ENCODE results near the gene PTPRU. TPM values are rescaled to one million over a fixed set of nuclear protein-coding genes. Genes with fewer than 3 reads are reported as not detected.
"Not testable (repeated sequence)": the region's sequence is repeated elsewhere in the genome, so short reads cannot be mapped to it uniquely, and the experiment has no call there.

PTPRU gene
- total RNA-seq, 1 experiment from 2014 or later, result not detected

GRCh38 chr1:29299446-29299845 is 63.1 kb downstream of the PTPRU start:
- Histone ChIP-seq H3K27me3 (ENCODE audit: low read length) (no peaks in the 10 kb centered on the region), H2AFZ (ENCODE audit: low read length) (no peak overlapping the region)

GRCh38 chr1:29301732-29302131 is 65.4 kb downstream of the PTPRU start:
- H3K9me2 ChIP-seq (replicated peaks; ENCODE audit: insufficient read depth, low read length); H3K9ac ChIP-seq (ENCODE audit: low read length); H3K4me3 ChIP-seq (ENCODE audit: low read length); H3K4me1 ChIP-seq (ENCODE audit: low read length); DNase-seq; H3K9me3 ChIP-seq (ENCODE audit: low read length); H4K20me1 ChIP-seq (ENCODE audit: insufficient read depth, low read depth, low read length); H3K79me2 ChIP-seq (ENCODE audit: low read length); H3K4me2 ChIP-seq (ENCODE audit: low read depth, low read length, poor library complexity, severe bottlenecking); H3K36me3 ChIP-seq (ENCODE audit: insufficient read depth, low read length); H3K27me3 ChIP-seq (ENCODE audit: low read length); H3K27ac ChIP-seq (ENCODE audit: low read length); H2AFZ ChIP-seq (ENCODE audit: low read length): not testable (repeated sequence)

More at GRCh38 chr1:29299446-29299845, 63.1 kb downstream of the PTPRU start:
- no peak overlapping the region for H3K9ac ChIP-seq (ENCODE audit: low read length)
- no peaks in the 10 kb centered on the region for H4K20me1 ChIP-seq (ENCODE audit: insufficient read depth, low read depth, low read length)
- peaks cover 6% of the 10 kb centered on the region; the same call in 1 of the 2 replicates for H3K4me1 ChIP-seq (ENCODE audit: low read length)
- H3K4me3 ChIP-seq (ENCODE audit: low read length), result no peak overlapping the region
- no peak overlapping the region for H3K4me2 ChIP-seq (ENCODE audit: low read depth, low read length, poor library complexity, severe bottlenecking)
- no peaks in the 10 kb centered on the region for H3K9me2 ChIP-seq (replicated peaks; ENCODE audit: insufficient read depth, low read length)
- H3K27ac ChIP-seq (ENCODE audit: low read length), result no peak overlapping the region
- H3K9me3 ChIP-seq (ENCODE audit: low read length), result no peaks in the 10 kb centered on the region
- no peak for DNase-seq
- no peaks in the 10 kb centered on the region for H3K79me2 ChIP-seq (ENCODE audit: low read length)
- no peaks in the 10 kb centered on the region for H3K36me3 ChIP-seq (ENCODE audit: insufficient read depth, low read length)

DNA sequence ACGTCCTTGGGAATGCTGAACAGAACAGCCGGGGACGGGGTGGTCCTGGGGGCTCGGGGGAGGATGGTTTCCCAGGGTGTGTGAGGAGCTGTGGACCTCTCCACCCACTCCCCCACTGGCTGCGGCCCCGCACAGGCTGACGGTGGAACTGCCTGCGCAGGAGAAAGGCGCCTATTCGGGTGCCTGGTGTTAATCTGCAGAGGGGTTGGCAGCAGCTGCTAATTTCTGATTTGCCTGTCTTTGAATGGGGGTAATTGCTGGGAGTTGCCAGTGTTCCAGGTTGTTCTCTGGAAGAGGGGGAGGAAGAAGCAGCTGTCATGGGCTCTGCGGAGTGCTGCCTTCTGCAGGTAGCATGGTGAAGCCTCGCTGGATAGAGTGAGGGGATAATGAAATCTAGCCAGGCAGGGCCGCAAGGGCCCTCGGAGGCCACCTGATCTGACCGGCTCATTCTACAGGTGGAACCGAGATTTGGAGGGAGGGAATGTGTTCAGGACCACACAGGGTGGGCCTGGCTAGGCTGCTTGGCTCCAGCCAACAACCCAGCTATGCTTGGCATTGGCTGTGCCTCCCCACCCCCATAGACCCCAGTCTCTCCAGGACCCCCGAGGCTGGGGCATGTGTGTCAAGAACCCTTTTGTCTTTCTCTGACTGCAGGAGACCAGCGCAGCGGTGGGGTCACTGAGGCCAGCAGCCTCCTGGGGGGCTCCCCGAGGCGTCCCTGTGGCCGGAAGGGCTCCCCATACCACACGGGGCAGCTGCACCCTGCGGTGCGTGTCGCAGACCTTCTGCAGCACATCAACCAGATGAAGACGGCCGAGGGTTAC is 67.1 kb downstream of the PTPRU start:
- no peak overlapping the region for H3K9ac ChIP-seq (ENCODE audit: low read length)
- no peaks in the 10 kb centered on the region for H3K27me3 ChIP-seq (ENCODE audit: low read length)
- H3K4me3 ChIP-seq (ENCODE audit: low read length), result no peak overlapping the region
- no peaks in the 10 kb centered on the region for H3K79me2 ChIP-seq (ENCODE audit: low read length)
- H3K9me3 ChIP-seq (ENCODE audit: low read length), result no peaks in the 10 kb centered on the region
- no peaks in the 10 kb centered on the region for H3K4me1 ChIP-seq (ENCODE audit: low read length)
- H2AFZ ChIP-seq (ENCODE audit: low read length), result no peak overlapping the region
- H3K4me2 ChIP-seq (ENCODE audit: low read depth, low read length, poor library complexity, severe bottlenecking), result no peak overlapping the region
- no peaks in the 10 kb centered on the region for H3K9me2 ChIP-seq (replicated peaks; ENCODE audit: insufficient read depth, low read length)
- H3K27ac ChIP-seq (ENCODE audit: low read length), result no peak overlapping the region
- DNase-seq, result no peak
- no peaks in the 10 kb centered on the region for H3K36me3 ChIP-seq (ENCODE audit: insufficient read depth, low read length)
- H4K20me1 ChIP-seq (ENCODE audit: insufficient read depth, low read depth, low read length), result no peaks in the 10 kb centered on the region

DNA sequence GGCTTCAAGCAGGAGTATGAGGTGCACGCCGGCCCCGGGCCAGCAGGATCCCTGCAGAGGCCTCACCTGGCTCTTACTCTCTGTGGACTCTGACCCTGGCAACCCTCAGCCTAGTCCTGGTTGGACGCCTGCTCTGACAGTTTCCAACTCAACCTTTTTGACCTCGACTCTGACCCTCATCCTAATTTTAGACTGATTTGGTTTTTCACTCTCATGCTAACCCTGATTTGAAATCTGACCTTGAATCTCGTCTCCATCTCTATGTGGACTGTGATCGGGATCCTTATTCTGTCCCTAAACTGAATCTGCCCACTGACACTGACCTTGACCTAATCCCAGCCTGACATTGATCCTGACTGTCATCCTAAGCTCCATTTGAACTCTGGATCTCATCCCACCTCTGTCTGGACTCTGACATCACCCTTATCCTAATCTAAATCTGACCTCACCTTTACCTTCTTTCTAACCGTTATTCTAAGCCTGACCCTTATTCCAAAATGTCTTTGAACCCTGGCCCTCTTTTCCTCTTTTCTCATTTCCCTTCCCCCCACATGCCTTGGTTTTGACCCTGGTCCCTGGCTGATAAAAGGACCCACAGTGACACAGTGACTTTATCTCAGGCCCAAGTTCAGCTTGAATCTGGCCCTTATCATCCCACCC is 67.8 kb downstream of the PTPRU start:
- H3K79me2 ChIP-seq (ENCODE audit: low read length), result no peaks in the 10 kb centered on the region
- no peak overlapping the region for H3K27ac ChIP-seq (ENCODE audit: low read length)
- no peaks in the 10 kb centered on the region for H3K27me3 ChIP-seq (ENCODE audit: low read length)
- H3K9me3 ChIP-seq (ENCODE audit: low read length), result no peaks in the 10 kb centered on the region
- H3K4me1 ChIP-seq (ENCODE audit: low read length), result no peaks in the 10 kb centered on the region
- DNase-seq, result no peak
- H2AFZ ChIP-seq (ENCODE audit: low read length), result no peak overlapping the region
- H3K4me2 ChIP-seq (ENCODE audit: low read depth, low read length, poor library complexity, severe bottlenecking), result no peak overlapping the region
- H3K36me3 ChIP-seq (ENCODE audit: insufficient read depth, low read length), result no peaks in the 10 kb centered on the region
- H3K9me2 ChIP-seq (replicated peaks; ENCODE audit: insufficient read depth, low read length), result no peaks in the 10 kb centered on the region
- no peak overlapping the region for H3K9ac ChIP-seq (ENCODE audit: low read length)
- no peak overlapping the region for H3K4me3 ChIP-seq (ENCODE audit: low read length)
- no peaks in the 10 kb centered on the region for H4K20me1 ChIP-seq (ENCODE audit: insufficient read depth, low read depth, low read length)

- H3K27ac ChIP-seq (ENCODE audit: low read length), result no peak overlapping the region
- no peaks in the 10 kb centered on the region for H3K79me2 ChIP-seq (ENCODE audit: low read length)
- H4K20me1 ChIP-seq (ENCODE audit: insufficient read depth, low read depth, low read length), result no peaks in the 10 kb centered on the region
- no peaks in the 10 kb centered on the region for H3K36me3 ChIP-seq (ENCODE audit: insufficient read depth, low read length)
- no peak overlapping the region for H3K4me3 ChIP-seq (ENCODE audit: low read length)
- no peaks in the 10 kb centered on the region for H3K9me3 ChIP-seq (ENCODE audit: low read length)
- H3K4me1 ChIP-seq (ENCODE audit: low read length), result no peaks in the 10 kb centered on the region
- H3K27me3 ChIP-seq (ENCODE audit: low read length), result no peaks in the 10 kb centered on the region
- H3K9ac ChIP-seq (ENCODE audit: low read length), result no peak overlapping the region
- H3K9me2 ChIP-seq (replicated peaks; ENCODE audit: insufficient read depth, low read length), result no peaks in the 10 kb centered on the region
- no peak for DNase-seq
- H2AFZ ChIP-seq (ENCODE audit: low read length), result no peak overlapping the region
- H3K4me2 ChIP-seq (ENCODE audit: low read depth, low read length, poor library complexity, severe bottlenecking), result no peak overlapping the region
These were observed 69.6 kb downstream of the PTPRU start for GRCh38 chr1:29305943-29306342.

- H3K36me3 ChIP-seq (ENCODE audit: insufficient read depth, low read length), result no peaks in the 10 kb centered on the region
- no peak overlapping the region for H2AFZ ChIP-seq (ENCODE audit: low read length)
- no peak overlapping the region for H3K9ac ChIP-seq (ENCODE audit: low read length)
- no peak for DNase-seq
- no peaks in the 10 kb centered on the region for H3K9me2 ChIP-seq (replicated peaks; ENCODE audit: insufficient read depth, low read length)
- H3K27me3 ChIP-seq (ENCODE audit: low read length), result no peaks in the 10 kb centered on the region
- no peaks in the 10 kb centered on the region for H4K20me1 ChIP-seq (ENCODE audit: insufficient read depth, low read depth, low read length)
- no peaks in the 10 kb centered on the region for H3K9me3 ChIP-seq (ENCODE audit: low read length)
- no peak overlapping the region for H3K4me2 ChIP-seq (ENCODE audit: low read depth, low read length, poor library complexity, severe bottlenecking)
- H3K27ac ChIP-seq (ENCODE audit: low read length), result no peak overlapping the region
- no peaks in the 10 kb centered on the region for H3K4me1 ChIP-seq (ENCODE audit: low read length)
- no peaks in the 10 kb centered on the region for H3K79me2 ChIP-seq (ENCODE audit: low read length)
- H3K4me3 ChIP-seq (ENCODE audit: low read length), result no peak overlapping the region
These were observed 70.3 kb downstream of the PTPRU start for GRCh38 chr1:29306471-29307140.

- Histone ChIP-seq H2AFZ (ENCODE audit: low read length) (no peak overlapping the region), H3K27ac (ENCODE audit: low read length) (no peak overlapping the region), H3K4me3 (ENCODE audit: low read length) (no peak overlapping the region), H3K27me3 (ENCODE audit: low read length) (no peaks in the 10 kb centered on the region), H3K79me2 (ENCODE audit: low read length) (no peaks in the 10 kb centered on the region), H3K9me3 (ENCODE audit: low read length) (no peaks in the 10 kb centered on the region), H3K9ac (ENCODE audit: low read length) (no peak overlapping the region), H3K9me2 (replicated peaks; ENCODE audit: insufficient read depth, low read length) (no peaks in the 10 kb centered on the region), H3K4me1 (ENCODE audit: low read length) (no peaks in the 10 kb centered on the region), H4K20me1 (ENCODE audit: insufficient read depth, low read depth, low read length) (no peaks in the 10 kb centered on the region), H3K4me2 (ENCODE audit: low read depth, low read length, poor library complexity, severe bottlenecking) (no peak overlapping the region), H3K36me3 (ENCODE audit: insufficient read depth, low read length) (no peaks in the 10 kb centered on the region)
- DNase-seq, result no peak
These were observed 72.8 kb downstream of the PTPRU start for GRCh38 chr1:29309075-29309474.

GRCh38 chr1:29309621-29310020 is 73.3 kb downstream of the PTPRU start:
- Histone ChIP-seq H3K27me3 (ENCODE audit: low read length) (no peaks in the 10 kb centered on the region), H3K4me1 (ENCODE audit: low read length) (no peaks in the 10 kb centered on the region), H2AFZ (ENCODE audit: low read length) (no peak overlapping the region), H3K9me3 (ENCODE audit: low read length) (no peaks in the 10 kb centered on the region), H3K27ac (ENCODE audit: low read length) (no peak overlapping the region), H3K9ac (ENCODE audit: low read length) (no peak overlapping the region), H3K4me2 (ENCODE audit: low read depth, low read length, poor library complexity, severe bottlenecking) (no peak overlapping the region), H3K79me2 (ENCODE audit: low read length) (no peaks in the 10 kb centered on the region), H4K20me1 (ENCODE audit: insufficient read depth, low read depth, low read length) (no peaks in the 10 kb centered on the region), H3K36me3 (ENCODE audit: insufficient read depth, low read length) (no peaks in the 10 kb centered on the region), H3K9me2 (replicated peaks; ENCODE audit: insufficient read depth, low read length) (no peaks in the 10 kb centered on the region), H3K4me3 (ENCODE audit: low read length) (no peak overlapping the region)
- DNase-seq, result no peak
